GM06990 (cell line): ENCODE data around the gene CTTNBP2.

Source experiments
- DNase-seq: peaks from one replicate; pipeline ENCODE4 v3.0.0-alpha.2; 2011; ENCODE audit not compliant: insufficient read length; ENCODE audit errors: extremely low read depth
- H3K27me3 ChIP-seq: replicated peaks from 2 replicates; pipeline ENCODE4 v1.6.0; 2011; ENCODE audit warnings: low read length; ENCODE audit not compliant: control insufficient read depth, insufficient read depth
- H3K36me3 ChIP-seq: 2 replicates; pipeline ENCODE4 v1.5.1; 2011; ENCODE audit warnings: low read length; ENCODE audit not compliant: control insufficient read depth, insufficient read depth
- H3K4me3 ChIP-seq: replicated peaks from 2 replicates; pipeline ENCODE4 v1.5.1; 2011; ENCODE audit warnings: low read depth, mild to moderate bottlenecking, control low read depth, low read length
- TF ChIP-seq, protein P1 (sequence below): IDR thresholded peaks from 2 replicates; pipeline ENCODE4 v1.5.1; 2011; ENCODE audit warnings: low read length, control low read depth, mild to moderate bottlenecking, inconsistent platforms; ENCODE audit not compliant: insufficient read depth, poor library complexity, severe bottlenecking

The CTTNBP2 gene

DNA sequence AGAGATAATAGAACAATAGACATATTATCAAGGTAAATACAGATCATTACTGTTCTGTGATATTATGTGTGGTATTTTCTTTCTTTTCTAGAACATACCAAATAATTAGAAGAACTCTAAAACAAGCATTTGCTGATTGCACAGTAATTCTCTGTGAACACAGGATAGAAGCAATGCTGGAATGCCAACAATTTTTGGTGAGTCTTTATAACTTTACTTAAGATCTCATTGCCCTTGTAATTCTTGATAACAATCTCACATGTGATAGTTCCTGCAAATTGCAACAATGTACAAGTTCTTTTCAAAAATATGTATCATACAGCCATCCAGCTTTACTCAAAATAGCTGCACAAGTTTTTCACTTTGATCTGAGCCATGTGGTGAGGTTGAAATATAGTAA, 207.9 kb downstream of the CTTNBP2 start:
- H3K36me3 ChIP-seq = no peaks in the 10 kb centered on the region
- H3K4me3 ChIP-seq = no peak overlapping the region
- H3K27me3 ChIP-seq = no peaks in the 10 kb centered on the region
- TF ChIP-seq, protein P1, sequence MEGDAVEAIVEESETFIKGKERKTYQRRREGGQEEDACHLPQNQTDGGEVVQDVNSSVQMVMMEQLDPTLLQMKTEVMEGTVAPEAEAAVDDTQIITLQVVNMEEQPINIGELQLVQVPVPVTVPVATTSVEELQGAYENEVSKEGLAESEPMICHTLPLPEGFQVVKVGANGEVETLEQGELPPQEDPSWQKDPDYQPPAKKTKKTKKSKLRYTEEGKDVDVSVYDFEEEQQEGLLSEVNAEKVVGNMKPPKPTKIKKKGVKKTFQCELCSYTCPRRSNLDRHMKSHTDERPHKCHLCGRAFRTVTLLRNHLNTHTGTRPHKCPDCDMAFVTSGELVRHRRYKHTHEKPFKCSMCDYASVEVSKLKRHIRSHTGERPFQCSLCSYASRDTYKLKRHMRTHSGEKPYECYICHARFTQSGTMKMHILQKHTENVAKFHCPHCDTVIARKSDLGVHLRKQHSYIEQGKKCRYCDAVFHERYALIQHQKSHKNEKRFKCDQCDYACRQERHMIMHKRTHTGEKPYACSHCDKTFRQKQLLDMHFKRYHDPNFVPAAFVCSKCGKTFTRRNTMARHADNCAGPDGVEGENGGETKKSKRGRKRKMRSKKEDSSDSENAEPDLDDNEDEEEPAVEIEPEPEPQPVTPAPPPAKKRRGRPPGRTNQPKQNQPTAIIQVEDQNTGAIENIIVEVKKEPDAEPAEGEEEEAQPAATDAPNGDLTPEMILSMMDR = no peak
- DNase-seq = no peak

GRCh38 chr7:117664047-117664446, 209.2 kb downstream of the CTTNBP2 start:
- DNase-seq = no peak
- Histone ChIP-seq H3K36me3 (no peaks in the 10 kb centered on the region), H3K4me3 (no peak overlapping the region), H3K27me3 (no peaks in the 10 kb centered on the region)
- TF ChIP-seq, protein P1 = no peak

- Histone ChIP-seq H3K4me3 (no peak overlapping the region), H3K36me3 (no peaks in the 10 kb centered on the region), H3K27me3 (no peaks in the 10 kb centered on the region)
- TF ChIP-seq, protein P1 = no peak
- DNase-seq = no peak
Measured at GRCh38 chr7:117661328-117661727, 211.9 kb downstream of the CTTNBP2 start.
